ENCODE results near the gene PRKCD.

- TF ChIP-seq EZH2phosphoT487 (IDR thresholded peaks at IDR 0.05; ENCODE audit: borderline replicate concordance) = no peak
- no peak for TF ChIP-seq CTCF (conservative IDR thresholded peaks at IDR 0.05; ENCODE audit: low read length)
Measured at GRCh38 chr3:53137835-53138446, 23.1 kb upstream of the PRKCD start.

Data from Loucy (cell line).